HepG2 (cell line): ENCODE measurements around the gene CCT3. TPM values are rescaled to one million over a fixed set of nuclear protein-coding genes. Genes with fewer than 3 reads are reported as not detected.

Experiments
- HHEX ChIP-seq: IDR thresholded peaks from 2 replicates; pipeline ENCODE4 v1.6.1; 2016; ENCODE audit warnings: control low read depth
- MIER3 ChIP-seq: IDR thresholded peaks from 2 replicates; pipeline ENCODE4 v1.6.1; 2016; ENCODE audit warnings: missing compliant biosample characterization, borderline replicate concordance
- MTF1 ChIP-seq: sonication (generic); formaldehyde crosslinking; IDR thresholded peaks from 2 replicates; pipeline ENCODE4 v1.5.0; 2020; ENCODE audit warnings: missing genetic modification reagents
- NCOA5 ChIP-seq: sonication (generic); formaldehyde crosslinking; IDR thresholded peaks from 2 replicates; pipeline ENCODE4 v1.4.0; 2020; ENCODE audit warnings: missing genetic modification reagents
- NFIC ChIP-seq: IDR thresholded peaks from 2 replicates; pipeline ENCODE4 v1.6.1; 2012; ENCODE audit warnings: mild to moderate bottlenecking, low read length, inconsistent platforms
- NFYB ChIP-seq: sonication (generic); formaldehyde crosslinking; IDR thresholded peaks from 2 replicates; pipeline ENCODE4 v1.4.0; 2020; ENCODE audit warnings: missing genetic modification reagents
- TCF7L2 ChIP-seq: IDR thresholded peaks from 2 replicates; pipeline ENCODE4 v1.6.1; 2011; ENCODE audit warnings: mild to moderate bottlenecking, low read depth, low read length, moderate library complexity
- ZNF44 ChIP-seq: sonication (generic); formaldehyde crosslinking; IDR thresholded peaks from 2 replicates; pipeline ENCODE4 v1.5.1; 2020; ENCODE audit warnings: mild to moderate bottlenecking, missing genetic modification reagents
- ZNF496 ChIP-seq: sonication (generic); formaldehyde crosslinking; IDR thresholded peaks from 2 replicates; pipeline ENCODE4 v1.8.1; 2023; ENCODE audit warnings: mild to moderate bottlenecking, moderate library complexity, missing genetic modification reagents; ENCODE audit not compliant: insufficient replicate concordance
- ZNF703 ChIP-seq: sonication (generic); formaldehyde crosslinking; IDR thresholded peaks from 2 replicates; pipeline ENCODE4 v1.5.1; 2020; ENCODE audit warnings: missing genetic modification reagents, mild to moderate bottlenecking, moderate library complexity, borderline replicate concordance
- ZNF761 ChIP-seq: sonication (generic); formaldehyde crosslinking; conservative IDR thresholded peaks from 2 replicates; pipeline ENCODE4 v1.4.0; 2020; ENCODE audit warnings: mild to moderate bottlenecking, missing genetic modification reagents
- ZNF773 ChIP-seq: sonication (generic); formaldehyde crosslinking; IDR thresholded peaks from 2 replicates; pipeline ENCODE4 v1.4.0; 2020; ENCODE audit warnings: missing genetic modification reagents, borderline replicate concordance
- ZNF816 ChIP-seq: sonication (generic); formaldehyde crosslinking; IDR thresholded peaks from 2 replicates; pipeline ENCODE4 v1.8.0; 2022; ENCODE audit warnings: missing genetic modification reagents, mild to moderate bottlenecking, borderline replicate concordance
- ZSCAN20 ChIP-seq: sonication (generic); formaldehyde crosslinking; IDR thresholded peaks from 2 replicates; pipeline ENCODE4 v1.4.0; 2020; ENCODE audit warnings: missing genetic modification reagents, mild to moderate bottlenecking, borderline replicate concordance
- polyA plus RNA-seq, 8 experiments: library from polyadenylated mRNA; depleted of rRNA in 3 of 8; stranded (reverse) in 7 of 8; unstranded in 1 of 8; fragments of >200 nt; fragmentation: Illumina TruSeq in 4 of 8; extraction: Trizol in 4 of 8; gene quantifications; 2 replicates each; pipeline versions ENCODE4 v1.2.1 to v1.2.3, GENCODE V29; 2011 to 2016; ENCODE audit warnings: low read depth in 4 of 8, missing spikeins in 1 of 8, mixed read lengths in 1 of 8; ENCODE audit not compliant: insufficient read depth in 1 of 8
- total RNA-seq, 5 experiments: library from RNA; depleted of rRNA; stranded (reverse); fragments of >200 nt; fragmentation: Illumina TruSeq; extraction: Trizol; gene quantifications; 2 replicates each; pipeline ENCODE4 v1.2.3, GENCODE V29; 2016; ENCODE audit warnings: low read depth in 1 of 5
- TF ChIP-seq, protein P1 (sequence below): sonication (generic); formaldehyde crosslinking; conservative IDR thresholded peaks from 2 replicates; pipeline ENCODE4 v1.4.0; 2020; ENCODE audit warnings: missing genetic modification reagents
- TF ChIP-seq, protein P2 (sequence below): sonication (generic); formaldehyde crosslinking; IDR thresholded peaks from 2 replicates; pipeline ENCODE4 v1.8.0; 2023; ENCODE audit warnings: mild to moderate bottlenecking, missing genetic modification reagents
- TF ChIP-seq, protein P3 (sequence below): sonication (generic); formaldehyde crosslinking; IDR thresholded peaks from 2 replicates; pipeline ENCODE4 v1.5.1; 2020; ENCODE audit warnings: missing genetic modification reagents, mild to moderate bottlenecking, borderline replicate concordance
- TF ChIP-seq, protein P4 (sequence below): sonication (generic); formaldehyde crosslinking; IDR thresholded peaks from 2 replicates; pipeline ENCODE4 v1.5.1; 2020; ENCODE audit warnings: mild to moderate bottlenecking, missing genetic modification reagents, moderate library complexity
- TF ChIP-seq, protein P5 (sequence below): sonication (generic); formaldehyde crosslinking; IDR thresholded peaks from 2 replicates; pipeline ENCODE4 v1.4.0; 2020; ENCODE audit warnings: missing genetic modification reagents, borderline replicate concordance

Gene CCT3
- total and polyA plus RNA-seq, 2 of the 13 experiments (the other 11 are each of a cell fraction or from before 2014, with no cell fraction given): 319 to 615 TPM

DNA sequence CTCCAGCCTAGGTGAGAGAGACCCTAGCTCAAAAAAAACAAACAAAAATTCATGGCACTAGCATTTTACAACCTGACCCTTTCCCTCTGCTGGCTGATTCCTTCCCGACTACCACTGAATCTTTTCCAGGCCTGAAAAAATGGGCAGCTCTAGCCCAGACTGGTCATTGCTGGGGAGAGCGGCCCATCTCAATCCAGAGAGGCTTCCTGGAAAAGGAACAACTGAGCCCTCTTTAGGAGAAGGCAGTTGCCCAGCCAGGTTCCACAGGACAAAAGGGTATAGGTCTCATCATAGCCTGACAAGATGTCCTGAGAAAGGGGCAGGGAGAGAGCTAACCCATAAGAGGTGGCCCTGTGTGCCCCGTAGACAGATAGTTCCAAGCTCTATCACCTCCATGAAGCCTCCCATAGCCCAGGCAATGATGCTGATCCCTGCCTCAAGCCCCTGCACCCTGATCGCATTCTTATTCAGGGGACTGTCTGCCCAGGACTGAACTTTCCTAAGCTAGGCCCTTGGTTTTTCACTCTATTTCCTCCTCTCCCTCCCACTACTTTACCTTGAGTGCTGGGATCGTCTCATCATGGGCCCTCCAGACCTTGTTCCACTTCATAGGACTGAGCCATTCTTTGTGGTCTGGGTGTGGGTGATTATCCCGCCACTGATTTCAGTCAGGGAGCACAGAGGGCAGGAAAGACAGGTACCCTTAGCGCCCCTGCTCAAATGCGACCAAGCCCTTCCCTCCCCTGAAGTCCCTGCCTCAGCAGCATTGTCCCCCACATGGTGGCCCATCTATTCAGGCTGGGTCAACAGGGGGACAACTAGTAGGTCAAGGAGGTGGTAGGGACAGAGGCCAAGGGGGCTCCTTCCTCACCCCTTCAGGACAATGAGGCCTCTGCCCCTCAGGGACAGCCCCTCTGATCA lies 49.1 kb upstream of the CCT3 start (continued):
- TF ChIP-seq, protein P1, sequence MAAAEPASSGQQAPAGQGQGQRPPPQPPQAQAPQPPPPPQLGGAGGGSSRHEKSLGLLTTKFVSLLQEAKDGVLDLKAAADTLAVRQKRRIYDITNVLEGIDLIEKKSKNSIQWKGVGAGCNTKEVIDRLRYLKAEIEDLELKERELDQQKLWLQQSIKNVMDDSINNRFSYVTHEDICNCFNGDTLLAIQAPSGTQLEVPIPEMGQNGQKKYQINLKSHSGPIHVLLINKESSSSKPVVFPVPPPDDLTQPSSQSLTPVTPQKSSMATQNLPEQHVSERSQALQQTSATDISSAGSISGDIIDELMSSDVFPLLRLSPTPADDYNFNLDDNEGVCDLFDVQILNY (CRISPR knock-in tag): no peak
- TF ChIP-seq TCF7L2 (no peak), ZNF773 (CRISPR knock-in tag) (no peak), MTF1 (CRISPR knock-in tag) (no peak), ZNF816 (no peak), NFIC (peak; percentile 28; the same call in 1 of the 2 replicates), ZSCAN20 (CRISPR knock-in tag) (no peak), ZNF761 (CRISPR knock-in tag) (0 out of 2 replicates have a peak, but pooled peaks have one; percentile 15), NFYB (CRISPR knock-in tag) (no peak), NCOA5 (CRISPR knock-in tag) (peak; percentile 67; the same call in 1 of the 2 replicates), ZNF44 (CRISPR knock-in tag) (no peak), ZNF703 (no peak), ZNF496 (CRISPR knock-in tag) (no peak), HHEX (CRISPR knock-in tag) (no peak), MIER3 (no peak)
- TF ChIP-seq, protein P2, sequence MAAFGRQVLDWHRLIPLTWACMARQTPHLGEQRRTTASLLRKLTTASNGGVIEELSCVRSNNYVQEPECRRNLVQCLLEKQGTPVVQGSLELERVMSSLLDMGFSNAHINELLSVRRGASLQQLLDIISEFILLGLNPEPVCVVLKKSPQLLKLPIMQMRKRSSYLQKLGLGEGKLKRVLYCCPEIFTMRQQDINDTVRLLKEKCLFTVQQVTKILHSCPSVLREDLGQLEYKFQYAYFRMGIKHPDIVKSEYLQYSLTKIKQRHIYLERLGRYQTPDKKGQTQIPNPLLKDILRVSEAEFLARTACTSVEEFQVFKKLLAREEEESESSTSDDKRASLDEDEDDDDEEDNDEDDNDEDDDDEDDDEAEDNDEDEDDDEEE (CRISPR knock-in tag): no peak
- TF ChIP-seq, protein P3, sequence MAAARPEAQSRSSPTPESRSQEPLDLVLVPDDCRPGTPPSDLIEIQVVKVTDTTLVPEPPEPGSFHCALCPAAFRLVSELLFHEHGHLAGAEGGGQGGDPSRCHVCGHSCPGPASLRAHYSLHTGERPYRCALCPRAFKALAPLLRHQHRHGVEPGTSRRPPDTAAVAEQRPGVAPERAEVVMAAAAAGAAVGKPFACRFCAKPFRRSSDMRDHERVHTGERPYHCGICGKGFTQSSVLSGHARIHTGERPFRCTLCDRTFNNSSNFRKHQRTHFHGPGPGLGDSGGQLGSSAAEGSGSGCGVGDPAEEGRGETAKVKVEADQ (CRISPR knock-in tag): no peak
- TF ChIP-seq, protein P4, sequence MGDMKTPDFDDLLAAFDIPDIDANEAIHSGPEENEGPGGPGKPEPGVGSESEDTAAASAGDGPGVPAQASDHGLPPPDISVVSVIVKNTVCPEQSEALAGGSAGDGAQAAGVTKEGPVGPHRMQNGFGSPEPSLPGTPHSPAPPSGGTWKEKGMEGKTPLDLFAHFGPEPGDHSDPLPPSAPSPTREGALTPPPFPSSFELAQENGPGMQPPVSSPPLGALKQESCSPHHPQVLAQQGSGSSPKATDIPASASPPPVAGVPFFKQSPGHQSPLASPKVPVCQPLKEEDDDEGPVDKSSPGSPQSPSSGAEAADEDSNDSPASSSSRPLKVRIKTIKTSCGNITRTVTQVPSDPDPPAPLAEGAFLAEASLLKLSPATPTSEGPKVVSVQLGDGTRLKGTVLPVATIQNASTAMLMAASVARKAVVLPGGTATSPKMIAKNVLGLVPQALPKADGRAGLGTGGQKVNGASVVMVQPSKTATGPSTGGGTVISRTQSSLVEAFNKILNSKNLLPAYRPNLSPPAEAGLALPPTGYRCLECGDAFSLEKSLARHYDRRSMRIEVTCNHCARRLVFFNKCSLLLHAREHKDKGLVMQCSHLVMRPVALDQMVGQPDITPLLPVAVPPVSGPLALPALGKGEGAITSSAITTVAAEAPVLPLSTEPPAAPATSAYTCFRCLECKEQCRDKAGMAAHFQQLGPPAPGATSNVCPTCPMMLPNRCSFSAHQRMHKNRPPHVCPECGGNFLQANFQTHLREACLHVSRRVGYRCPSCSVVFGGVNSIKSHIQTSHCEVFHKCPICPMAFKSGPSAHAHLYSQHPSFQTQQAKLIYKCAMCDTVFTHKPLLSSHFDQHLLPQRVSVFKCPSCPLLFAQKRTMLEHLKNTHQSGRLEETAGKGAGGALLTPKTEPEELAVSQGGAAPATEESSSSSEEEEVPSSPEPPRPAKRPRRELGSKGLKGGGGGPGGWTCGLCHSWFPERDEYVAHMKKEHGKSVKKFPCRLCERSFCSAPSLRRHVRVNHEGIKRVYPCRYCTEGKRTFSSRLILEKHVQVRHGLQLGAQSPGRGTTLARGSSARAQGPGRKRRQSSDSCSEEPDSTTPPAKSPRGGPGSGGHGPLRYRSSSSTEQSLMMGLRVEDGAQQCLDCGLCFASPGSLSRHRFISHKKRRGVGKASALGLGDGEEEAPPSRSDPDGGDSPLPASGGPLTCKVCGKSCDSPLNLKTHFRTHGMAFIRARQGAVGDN: no peak
- TF ChIP-seq, protein P5, sequence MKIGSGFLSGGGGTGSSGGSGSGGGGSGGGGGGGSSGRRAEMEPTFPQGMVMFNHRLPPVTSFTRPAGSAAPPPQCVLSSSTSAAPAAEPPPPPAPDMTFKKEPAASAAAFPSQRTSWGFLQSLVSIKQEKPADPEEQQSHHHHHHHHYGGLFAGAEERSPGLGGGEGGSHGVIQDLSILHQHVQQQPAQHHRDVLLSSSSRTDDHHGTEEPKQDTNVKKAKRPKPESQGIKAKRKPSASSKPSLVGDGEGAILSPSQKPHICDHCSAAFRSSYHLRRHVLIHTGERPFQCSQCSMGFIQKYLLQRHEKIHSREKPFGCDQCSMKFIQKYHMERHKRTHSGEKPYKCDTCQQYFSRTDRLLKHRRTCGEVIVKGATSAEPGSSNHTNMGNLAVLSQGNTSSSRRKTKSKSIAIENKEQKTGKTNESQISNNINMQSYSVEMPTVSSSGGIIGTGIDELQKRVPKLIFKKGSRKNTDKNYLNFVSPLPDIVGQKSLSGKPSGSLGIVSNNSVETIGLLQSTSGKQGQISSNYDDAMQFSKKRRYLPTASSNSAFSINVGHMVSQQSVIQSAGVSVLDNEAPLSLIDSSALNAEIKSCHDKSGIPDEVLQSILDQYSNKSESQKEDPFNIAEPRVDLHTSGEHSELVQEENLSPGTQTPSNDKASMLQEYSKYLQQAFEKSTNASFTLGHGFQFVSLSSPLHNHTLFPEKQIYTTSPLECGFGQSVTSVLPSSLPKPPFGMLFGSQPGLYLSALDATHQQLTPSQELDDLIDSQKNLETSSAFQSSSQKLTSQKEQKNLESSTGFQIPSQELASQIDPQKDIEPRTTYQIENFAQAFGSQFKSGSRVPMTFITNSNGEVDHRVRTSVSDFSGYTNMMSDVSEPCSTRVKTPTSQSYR (CRISPR knock-in tag): no peak
